Caco-2 (cell line): Measurements from ENCODE around the gene OR8K1. TPM values are rescaled to one million over a fixed set of nuclear protein-coding genes. Genes with fewer than 3 reads are reported as not detected.

Source experiments
- BruUV-seq: library from RNA; stranded (reverse); fragments of 400-500 nt; replicated peaks from 2 replicates; lab custom pipeline; 2021; lab: Mats Ljungman, UMichigan
- CTCF ChIA-PET: fragments of 300-600 bp; sonication (Branson Sonifier 250); formaldehyde crosslinking; loops from one replicate; lab custom pipeline; 2022; ENCODE audit warnings: antibody characterized with exemption; lab: Charles Lee
- POLR2A ChIA-PET: fragments of 300-600 bp; sonication (Branson Sonifier 250); formaldehyde crosslinking; loops from one replicate; lab custom pipeline; 2022; ENCODE audit warnings: antibody characterized with exemption; lab: Charles Lee
- DNase-seq, 2 experiments: peaks; one replicate each; pipeline versions ENCODE4 v3.0.0 to v3.0.0-alpha.2; 2020 to 2022
- H3K27me3 ChIP-seq: replicated peaks from 2 replicates; pipeline ENCODE4 v1.6.0; 2011; ENCODE audit warnings: low read length; ENCODE audit not compliant: control insufficient read depth, insufficient read depth
- H3K36me3 ChIP-seq: 2 replicates; pipeline ENCODE4 v1.5.1; 2011; ENCODE audit warnings: low read length; ENCODE audit not compliant: control insufficient read depth, insufficient read depth
- H3K4me1 ChIP-seq: fragments of 250-450 bp; sonication (Bioruptor Pico); 2 replicates; pipeline ENCODE4 v1.5.1; 2020; ENCODE audit warnings: mild to moderate bottlenecking
- H3K4me3 ChIP-seq: 2 replicates; pipeline ENCODE4 v1.5.1; 2011; ENCODE audit warnings: low read depth, mild to moderate bottlenecking, control low read depth, low read length
- H3K9me3 ChIP-seq: fragments of 250-450 bp; sonication (Bioruptor Pico); 2 replicates; pipeline ENCODE4 v1.5.1; 2020; ENCODE audit warnings: mild to moderate bottlenecking, moderate library complexity
- H3K27ac Mint-ChIP-seq: one replicate; pipeline ENCODE4 v1.8.0; 2022; ENCODE audit warnings: mixed read lengths; ENCODE audit not compliant: unreplicated experiment
- H3K27me3 Mint-ChIP-seq: one replicate; pipeline ENCODE4 v1.8.0; 2022; ENCODE audit warnings: mixed read lengths; ENCODE audit not compliant: insufficient read depth, unreplicated experiment
- H3K36me3 Mint-ChIP-seq: one replicate; pipeline ENCODE4 v1.8.0; 2022; ENCODE audit warnings: mild to moderate bottlenecking, mixed read lengths; ENCODE audit not compliant: insufficient read depth, unreplicated experiment
- H3K4me1 Mint-ChIP-seq: one replicate; pipeline ENCODE4 v1.8.0; 2022; ENCODE audit warnings: low read depth, mixed read lengths; ENCODE audit not compliant: unreplicated experiment
- H3K4me3 Mint-ChIP-seq: one replicate; pipeline ENCODE4 v1.8.0; 2022; ENCODE audit warnings: mild to moderate bottlenecking, moderate library complexity, mixed read lengths; ENCODE audit not compliant: unreplicated experiment
- H3K9me3 Mint-ChIP-seq: one replicate; pipeline ENCODE4 v1.8.0; 2022; ENCODE audit warnings: mixed read lengths; ENCODE audit not compliant: unreplicated experiment
- CTCF ChIP-seq, 2 experiments: fragments of 200-600 bp in 1 of 2; IDR thresholded peaks; 1 replicate in 1 of 2; 2 replicates in 1 of 2; pipeline versions ENCODE4 v1.5.1 to v1.8.0; 2011 to 2022; ENCODE audit warnings: antibody characterized with exemption in 1 of 2, control low read depth in 1 of 2, inconsistent platforms in 1 of 2, low read depth in 1 of 2, low read length in 1 of 2, mild to moderate bottlenecking in 1 of 2, moderate library complexity in 1 of 2; ENCODE audit not compliant: insufficient read depth in 1 of 2, severe bottlenecking in 1 of 2, unreplicated experiment in 1 of 2
- intact Hi-C: fragments of 100-400 bp; cut with micrococcal nuclease; formaldehyde crosslinking; loops from one replicate; pipeline ENCODE4 v1.10.0; 2022; ENCODE audit not compliant: unreplicated experiment
- total RNA-seq: library from RNA; stranded (reverse); gene quantifications from 2 replicates; pipeline ENCODE4 v1.2.3, GENCODE V29; 2022

The OR8K1 gene
- total RNA-seq, 1 experiment from 2014 or later, result not detected

DNA sequence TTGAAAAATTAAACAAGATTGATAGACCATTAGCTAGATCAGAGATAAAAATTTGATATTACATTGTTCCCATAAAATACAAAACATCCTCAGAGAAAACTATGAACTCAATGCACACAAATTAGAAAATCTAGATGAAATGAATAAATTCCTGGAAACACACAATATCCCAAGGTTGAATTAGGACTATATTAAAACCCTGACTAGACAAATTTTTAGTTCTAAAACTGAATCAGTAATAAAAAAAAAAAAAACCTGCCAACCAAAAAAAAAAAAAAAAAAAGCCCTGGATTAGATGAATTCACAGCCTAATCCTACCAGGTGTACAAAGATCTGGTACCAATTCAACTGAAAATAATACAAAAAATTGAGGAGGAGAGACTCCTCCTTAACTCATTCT, 5.5 kb upstream of the OR8K1 start:
- no peak overlapping the region for H3K4me3 ChIP-seq
- H3K9me3 Mint-ChIP-seq, result no peaks in the 10 kb centered on the region
- intact Hi-C loops, result no loop called here
- H3K4me1 ChIP-seq, result no peaks in the 10 kb centered on the region
- ChIA-PET CTCF (no interaction called here), POLR2A (no interaction called here)
- no peaks in the 10 kb centered on the region for H3K4me1 Mint-ChIP-seq
- no peaks in the 10 kb centered on the region for H3K36me3 Mint-ChIP-seq
- no peak for TF ChIP-seq CTCF (IDR thresholded peaks at IDR 0.05; ENCODE audit: insufficient read depth in 1 of 2, low read depth in 1 of 2, low read length in 1 of 2, severe bottlenecking in 1 of 2, unreplicated experiment in 1 of 2)
- H3K36me3 ChIP-seq, result no peaks in the 10 kb centered on the region
- H3K27me3 ChIP-seq, result no peaks in the 10 kb centered on the region
- no peak for DNase-seq
- H3K9me3 ChIP-seq, result no peaks in the 10 kb centered on the region
- H3K27ac Mint-ChIP-seq, result no peak overlapping the region
- H3K4me3 Mint-ChIP-seq, result no peak overlapping the region
- BruUV-seq, result no TSS peak
- no peaks in the 10 kb centered on the region for H3K27me3 Mint-ChIP-seq

GRCh38 chr11:56353991-56354390, 8.2 kb downstream of the OR8K1 start, which contains the start of gene OR8J1:
OR8J1 (plus strand) TSS chr11:56354291; CDS start chr11:56360247, 5,956 bp downstream.
- no peaks in the 10 kb centered on the region for H3K4me1 Mint-ChIP-seq
- ChIA-PET POLR2A (no interaction called here), CTCF (no interaction called here)
- Histone ChIP-seq H3K4me1 (no peaks in the 10 kb centered on the region), H3K4me3 (no peak within 1 kb of the TSS), H3K36me3 (no peaks in the 10 kb centered on the region), H3K27me3 (no peaks in the 10 kb centered on the region), H3K9me3 (no peaks in the 10 kb centered on the region)
- no peak within 1 kb of the TSS for H3K27ac Mint-ChIP-seq
- no TSS peak for BruUV-seq
- DNase-seq, result no peak
- no peaks in the 10 kb centered on the region for H3K9me3 Mint-ChIP-seq
- no peaks in the 10 kb centered on the region for H3K36me3 Mint-ChIP-seq
- H3K4me3 Mint-ChIP-seq, result no peak within 1 kb of the TSS
- TF ChIP-seq CTCF (IDR thresholded peaks at IDR 0.05; ENCODE audit: insufficient read depth in 1 of 2, low read depth in 1 of 2, low read length in 1 of 2, severe bottlenecking in 1 of 2, unreplicated experiment in 1 of 2), result no peak
- intact Hi-C loops, result no loop called here
- H3K27me3 Mint-ChIP-seq, result no peaks in the 10 kb centered on the region

- Mint-ChIP-seq H3K27me3 (peaks cover 4% of the 10 kb centered on the region), H3K4me3 (no peak within 1 kb of the TSS), H3K36me3 (no peaks in the 10 kb centered on the region), H3K27ac (no peak within 1 kb of the TSS), H3K9me3 (no peaks in the 10 kb centered on the region), H3K4me1 (no peaks in the 10 kb centered on the region)
- POLR2A ChIA-PET, result no interaction called here
- no peak for DNase-seq
- TF ChIP-seq CTCF (IDR thresholded peaks at IDR 0.05; ENCODE audit: insufficient read depth in 1 of 2, low read depth in 1 of 2, low read length in 1 of 2, severe bottlenecking in 1 of 2, unreplicated experiment in 1 of 2), result no peak
- no TSS peak for BruUV-seq
- H3K4me1 ChIP-seq, result no peaks in the 10 kb centered on the region
- intact Hi-C loops, result no loop called here
- H3K36me3 ChIP-seq, result no peaks in the 10 kb centered on the region
- H3K4me3 ChIP-seq, result no peak within 1 kb of the TSS
- H3K27me3 ChIP-seq, result no peaks in the 10 kb centered on the region
- CTCF ChIA-PET, result no interaction called here
- no peaks in the 10 kb centered on the region for H3K9me3 ChIP-seq
Observed at GRCh38 chr11:56375324-56375723, 29.5 kb downstream of the OR8K1 start, which contains the start of gene OR8U1. OR8U1 (plus strand) TSS chr11:56375624; CDS start chr11:56375624, 0 bp downstream.
